DOHH2 (cell line): ENCODE data around the gene NPLOC4.

ENCODE experiments used
- H3F3A ChIP-seq: fragments of 200-600 bp; sonication (generic), shearing (Covaris generic); 2 replicates; pipeline ENCODE4 v1.6.0; 2016; ENCODE audit warnings: antibody characterized with exemption, mild to moderate bottlenecking; ENCODE audit not compliant: control insufficient read depth, insufficient read depth
- H3K27ac ChIP-seq: fragments of 200-600 bp; sonication (generic); 2 replicates; pipeline ENCODE4 v1.5.1; 2014; ENCODE audit warnings: low read depth, mild to moderate bottlenecking, low read length, moderate library complexity
- H3K27me3 ChIP-seq: fragments of 200-600 bp; sonication (generic); 2 replicates; pipeline ENCODE4 v1.6.1; 2014; ENCODE audit warnings: mild to moderate bottlenecking, low read length, mixed read lengths; ENCODE audit not compliant: control insufficient read depth
- H3K36me3 ChIP-seq: fragments of 200-600 bp; sonication (generic); 2 replicates; pipeline ENCODE4 v1.6.1; 2014; ENCODE audit warnings: mild to moderate bottlenecking, low read length, moderate library complexity, mixed read lengths; ENCODE audit not compliant: control insufficient read depth
- H3K4me1 ChIP-seq: fragments of 200-600 bp; sonication (generic); 2 replicates; pipeline ENCODE4 v1.6.1; 2014; ENCODE audit warnings: mild to moderate bottlenecking, low read length, mixed read lengths; ENCODE audit not compliant: control insufficient read depth
- H3K4me2 ChIP-seq: fragments of 200-600 bp; sonication (generic); 2 replicates; pipeline ENCODE4 v1.6.0; 2014; ENCODE audit warnings: mild to moderate bottlenecking, low read length, moderate library complexity
- H3K4me3 ChIP-seq: fragments of 200-600 bp; sonication (generic); 2 replicates; pipeline ENCODE4 v1.5.1; 2014; ENCODE audit warnings: mild to moderate bottlenecking, low read length, mixed read lengths
- H3K79me2 ChIP-seq: fragments of 200-600 bp; sonication (generic); 2 replicates; pipeline ENCODE4 v1.6.1; 2014; ENCODE audit warnings: mild to moderate bottlenecking, low read length, mixed read lengths; ENCODE audit not compliant: control insufficient read depth
- H3K9me2 ChIP-seq: fragments of 200-600 bp; sonication (generic); replicated peaks from 2 replicates; pipeline ENCODE4 v1.6.1; 2014; ENCODE audit warnings: mild to moderate bottlenecking, low read length, mixed read lengths; ENCODE audit not compliant: control insufficient read depth
- H3K9me3 ChIP-seq: fragments of 200-600 bp; sonication (generic); 2 replicates; pipeline ENCODE4 v1.6.1; 2014; ENCODE audit warnings: antibody characterized with exemption, low read length, mixed read lengths; ENCODE audit not compliant: control insufficient read depth, insufficient read depth
- H4K20me1 ChIP-seq: fragments of 200-600 bp; sonication (generic); 2 replicates; pipeline ENCODE4 v1.6.0; 2014; ENCODE audit warnings: low read depth, mild to moderate bottlenecking, antibody characterized with exemption, low read length, moderate library complexity; ENCODE audit not compliant: control insufficient read depth, insufficient read depth
- CTCF ChIP-seq: fragments of 200-600 bp; sonication (generic); IDR thresholded peaks from one replicate; pipeline ENCODE4 v1.5.1; 2014; ENCODE audit warnings: antibody characterized with exemption, mild to moderate bottlenecking, low read depth, low read length; ENCODE audit not compliant: poor library complexity, severe bottlenecking
- EZH2phosphoT487 ChIP-seq: fragments of 200-600 bp; sonication (generic); IDR thresholded peaks from 2 replicates; pipeline ENCODE4 v1.6.1; 2017; ENCODE audit warnings: borderline replicate concordance, mild to moderate bottlenecking, antibody characterized with exemption, low read length, moderate library complexity, mixed read lengths

The NPLOC4 gene

GRCh38 chr17:81563861-81564586, 72.9 kb downstream of the NPLOC4 start:
- H3K36me3 ChIP-seq: peaks cover 74% of the 10 kb centered on the region
- no peak overlapping the region for H3K4me3 ChIP-seq
- H3K27ac ChIP-seq: no peak overlapping the region
- no peaks in the 10 kb centered on the region for H3K9me3 ChIP-seq
- no peaks in the 10 kb centered on the region for H3K27me3 ChIP-seq
- H3K79me2 ChIP-seq: no peaks in the 10 kb centered on the region
- H3K4me2 ChIP-seq: no peak overlapping the region
- H3K9me2 ChIP-seq: no peaks in the 10 kb centered on the region
- H3F3A ChIP-seq: peaks cover 5% of the 10 kb centered on the region
- no peaks in the 10 kb centered on the region for H4K20me1 ChIP-seq
- TF ChIP-seq CTCF: no peak
- TF ChIP-seq EZH2phosphoT487: no peak
- H3K4me1 ChIP-seq: peaks cover 12% of the 10 kb centered on the region

GRCh38 chr17:81561494-81561885, 75.4 kb downstream of the NPLOC4 start:
- H3K4me3 ChIP-seq: no peak overlapping the region
- H3K9me2 ChIP-seq: no peaks in the 10 kb centered on the region
- peaks cover 5% of the 10 kb centered on the region for H3F3A ChIP-seq
- H3K27me3 ChIP-seq: no peaks in the 10 kb centered on the region
- H3K27ac ChIP-seq: peak overlapping the region; percentile 26; the same call in 1 of the 2 replicates
- H3K4me1 ChIP-seq: peaks cover 12% of the 10 kb centered on the region
- TF ChIP-seq CTCF: no peak
- TF ChIP-seq EZH2phosphoT487: no peak
- H3K9me3 ChIP-seq: no peaks in the 10 kb centered on the region
- H3K79me2 ChIP-seq: no peaks in the 10 kb centered on the region
- peaks cover 72% of the 10 kb centered on the region for H3K36me3 ChIP-seq
- no peaks in the 10 kb centered on the region for H4K20me1 ChIP-seq
- 0 out of 2 replicates have a peak overlapping the region, but pooled peaks have one; percentile 7 for H3K4me2 ChIP-seq

- Histone ChIP-seq H3K79me2 (no peaks in the 10 kb centered on the region), H3K9me2 (no peaks in the 10 kb centered on the region), H4K20me1 (no peaks in the 10 kb centered on the region), H3K4me3 (no peak overlapping the region), H3F3A (peaks cover 5% of the 10 kb centered on the region), H3K4me2 (no peak overlapping the region), H3K27me3 (no peaks in the 10 kb centered on the region), H3K4me1 (peaks cover 16% of the 10 kb centered on the region), H3K27ac (no peak overlapping the region), H3K9me3 (no peaks in the 10 kb centered on the region), H3K36me3 (peaks cover 50% of the 10 kb centered on the region)
- TF ChIP-seq CTCF (peak; percentile 10), EZH2phosphoT487 (no peak)
Measured at GRCh38 chr17:81558941-81559806, 77.7 kb downstream of the NPLOC4 start.
